ENCODE measurements around the gene VASN.

DNA sequence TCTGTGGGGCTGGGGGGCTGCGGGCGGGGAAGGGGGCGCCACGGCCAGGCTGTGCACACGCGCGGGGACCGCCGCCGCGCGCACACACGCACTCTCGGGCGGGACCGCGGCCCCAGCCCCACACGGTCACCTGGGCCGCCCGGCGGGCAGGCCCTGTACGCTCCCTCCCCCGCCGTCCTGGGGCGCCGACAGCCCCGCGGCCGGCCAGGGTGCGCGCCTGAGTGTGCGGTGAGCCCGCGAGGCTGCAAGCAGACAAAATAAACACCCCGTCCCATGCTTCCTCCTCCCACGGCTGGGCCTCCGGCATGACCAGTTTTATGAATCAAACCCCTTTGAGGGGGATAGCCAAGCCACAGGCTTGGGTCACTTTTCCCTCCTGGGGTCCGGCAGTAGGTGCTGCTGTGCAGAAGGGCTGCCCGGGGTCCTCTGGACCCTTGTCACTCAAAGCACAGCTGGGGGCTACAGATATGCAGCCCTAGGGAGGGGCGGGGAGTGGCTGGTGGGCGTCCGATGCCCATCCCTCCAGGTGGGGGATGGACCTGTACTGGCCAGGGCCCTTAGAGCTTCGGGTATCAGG, 441 bp downstream of the VASN start:
- TF ChIP-seq CTCF (conservative IDR thresholded peaks at IDR 0.05; ENCODE audit: low read length) (no peak), EZH2phosphoT487 (IDR thresholded peaks at IDR 0.05; ENCODE audit: borderline replicate concordance, low read depth, low read length) (no peak)
